ENCODE results near the gene G6PC1.
"Not testable (repeated sequence)": the region's sequence is repeated elsewhere in the genome, so short reads cannot be mapped to it uniquely, and the experiment has no call there.

Gene G6PC1

GRCh38 chr17:42894283-42895184 lies 6.1 kb upstream of the G6PC1 start:
- H3K4me3 ChIP-seq (ENCODE audit: low read depth, low read length) = no peak overlapping the region
- no peak for TF ChIP-seq CTCF (IDR thresholded peaks at IDR 0.05; ENCODE audit: control insufficient read depth, extremely low read depth, insufficient read depth)
- DNase-seq (ENCODE audit: low read depth) = no peak

GRCh38 chr17:42895185-42895555 lies 5.4 kb upstream of the G6PC1 start:
- H3K4me3 ChIP-seq (ENCODE audit: low read depth, low read length) = no peak overlapping the region
- TF ChIP-seq CTCF (IDR thresholded peaks at IDR 0.05; ENCODE audit: control insufficient read depth, extremely low read depth, insufficient read depth) = no peak
- peak; percentile 67 for DNase-seq (ENCODE audit: low read depth)

- TF ChIP-seq CTCF (IDR thresholded peaks at IDR 0.05; ENCODE audit: control insufficient read depth, extremely low read depth, insufficient read depth) = no peak
- DNase-seq (ENCODE audit: low read depth) = no peak
- H3K4me3 ChIP-seq (ENCODE audit: low read depth, low read length) = no peak overlapping the region
Observed at GRCh38 chr17:42898147-42898811, 2.3 kb upstream of the G6PC1 start.

GRCh38 chr17:42899981-42900380 lies 618 bp upstream of the G6PC1 start:
- not testable (repeated sequence) for DNase-seq (ENCODE audit: low read depth); H3K4me3 ChIP-seq (ENCODE audit: low read depth, low read length)

- H3K4me3 ChIP-seq (ENCODE audit: low read depth, low read length) = no peak overlapping the region
- TF ChIP-seq CTCF (IDR thresholded peaks at IDR 0.05; ENCODE audit: control insufficient read depth, extremely low read depth, insufficient read depth) = no peak
- no peak for DNase-seq (ENCODE audit: low read depth)
Observed at GRCh38 chr17:42901535-42902229, 1.1 kb downstream of the G6PC1 start.

- no peak for TF ChIP-seq CTCF (IDR thresholded peaks at IDR 0.05; ENCODE audit: control insufficient read depth, extremely low read depth, insufficient read depth)
- DNase-seq (ENCODE audit: low read depth) = no peak
- no peak overlapping the region for H3K4me3 ChIP-seq (ENCODE audit: low read depth, low read length)
Observed at GRCh38 chr17:42904110-42904469, 3.5 kb downstream of the G6PC1 start.

GRCh38 chr17:42906772-42907446 lies 6.3 kb downstream of the G6PC1 start:
- H3K4me3 ChIP-seq (ENCODE audit: low read depth, low read length) = no peak overlapping the region
- no peak for DNase-seq (ENCODE audit: low read depth)
- TF ChIP-seq CTCF (IDR thresholded peaks at IDR 0.05; ENCODE audit: control insufficient read depth, extremely low read depth, insufficient read depth) = no peak
